Stimulated activated CD8-positive, alpha-beta memory T cell treated with anti-CD3 and anti-CD28 coated beads, Interleukin-4, amount 100 ng/mL, for 4 hours (primary cell): ENCODE results near the gene SFSWAP.
"Not testable (repeated sequence)": the region's sequence is repeated elsewhere in the genome, so short reads cannot be mapped to it uniquely, and the experiment has no call there.

Experiments
- DNase-seq, 2 donors: peaks; one replicate each; pipeline ENCODE4 v3.0.0-alpha.2; 2020; ENCODE audit warnings: low read depth in 2 of 2, low spot score in 1 of 2

SFSWAP gene

DNA sequence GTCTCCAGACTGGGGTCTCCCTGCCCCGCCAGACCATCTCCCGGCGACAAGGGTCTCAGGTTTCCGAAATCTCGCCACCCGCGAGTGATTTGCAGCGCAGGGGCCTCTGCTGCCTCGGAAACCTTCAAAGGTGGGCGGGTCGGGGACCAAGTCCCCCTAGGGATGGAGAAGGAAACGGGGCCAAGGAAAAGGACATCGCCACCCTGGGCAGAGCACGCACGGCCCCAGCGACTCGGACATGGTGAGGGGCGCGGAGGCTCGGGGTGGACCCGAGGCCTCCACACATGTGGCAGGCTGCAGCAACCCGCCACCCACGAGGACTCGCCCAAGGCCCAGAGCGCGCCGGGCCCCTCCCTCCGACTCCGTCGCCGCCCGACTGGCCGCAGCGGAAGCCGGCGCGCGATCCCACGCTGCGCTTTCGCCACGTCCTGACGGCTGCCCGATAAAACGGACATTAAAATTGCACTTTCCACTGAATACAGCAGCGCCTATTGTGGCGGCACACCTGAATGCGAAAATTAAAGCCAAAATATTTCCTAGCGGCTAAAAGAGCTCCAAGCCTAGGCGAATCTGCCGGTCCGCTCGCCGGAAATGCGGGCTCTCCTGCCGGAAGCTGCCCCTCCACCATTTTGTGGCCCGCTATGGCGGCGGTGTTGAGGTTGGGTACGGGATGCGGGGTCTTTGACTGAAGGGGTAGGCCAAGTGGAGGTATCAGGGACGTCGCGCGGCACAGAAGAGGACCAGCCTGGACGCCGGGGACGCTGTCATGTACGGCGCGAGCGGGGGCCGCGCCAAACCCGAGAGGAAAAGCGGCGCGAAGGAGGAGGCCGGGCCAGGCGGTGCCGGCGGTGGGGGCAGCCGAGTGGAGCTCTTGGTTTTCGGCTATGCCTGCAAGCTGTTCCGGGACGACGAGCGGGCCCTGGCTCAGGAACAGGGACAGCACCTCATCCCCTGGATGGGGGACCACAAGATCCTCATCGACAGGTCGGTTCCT, at the start of gene SFSWAP:
SFSWAP (plus strand) TSS at position 627 of the 994 bp plus-strand sequence; CDS start at position 767, 140 bp downstream.
- DNase-seq = peak; percentile 58

GRCh38 chr12:131661170-131661985, 49.5 kb upstream of the SFSWAP start:
- DNase-seq = not testable (repeated sequence)

GRCh38 chr12:131661986-131662288, 49.0 kb upstream of the SFSWAP start:
- DNase-seq = not testable (repeated sequence)

- DNase-seq = not testable (repeated sequence)
Measured at GRCh38 chr12:131662346-131662745, 48.5 kb upstream of the SFSWAP start.

- DNase-seq = not testable (repeated sequence)
Measured at GRCh38 chr12:131665666-131666065, 45.2 kb upstream of the SFSWAP start.

DNA sequence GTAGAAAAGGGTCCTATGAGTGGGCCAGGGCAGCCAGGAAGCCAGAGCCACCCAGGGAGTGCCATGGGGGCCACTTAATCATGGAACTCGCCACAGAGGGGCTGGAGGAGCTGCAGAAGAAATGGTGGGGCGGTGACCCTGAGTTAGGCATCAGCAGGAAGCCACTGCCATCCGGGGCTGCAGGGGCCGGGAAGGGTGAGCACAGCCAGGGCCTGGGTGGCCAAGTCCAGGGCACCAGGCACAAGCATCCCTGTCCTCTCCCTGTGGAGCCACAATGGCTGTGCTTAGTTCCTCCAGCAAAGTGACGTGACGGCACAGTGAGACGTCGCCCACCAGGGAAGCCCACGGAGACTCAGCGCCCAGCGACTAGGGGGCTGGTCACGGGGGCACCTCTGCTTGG, 44.4 kb upstream of the SFSWAP start:
- DNase-seq = not testable (repeated sequence)

DNA sequence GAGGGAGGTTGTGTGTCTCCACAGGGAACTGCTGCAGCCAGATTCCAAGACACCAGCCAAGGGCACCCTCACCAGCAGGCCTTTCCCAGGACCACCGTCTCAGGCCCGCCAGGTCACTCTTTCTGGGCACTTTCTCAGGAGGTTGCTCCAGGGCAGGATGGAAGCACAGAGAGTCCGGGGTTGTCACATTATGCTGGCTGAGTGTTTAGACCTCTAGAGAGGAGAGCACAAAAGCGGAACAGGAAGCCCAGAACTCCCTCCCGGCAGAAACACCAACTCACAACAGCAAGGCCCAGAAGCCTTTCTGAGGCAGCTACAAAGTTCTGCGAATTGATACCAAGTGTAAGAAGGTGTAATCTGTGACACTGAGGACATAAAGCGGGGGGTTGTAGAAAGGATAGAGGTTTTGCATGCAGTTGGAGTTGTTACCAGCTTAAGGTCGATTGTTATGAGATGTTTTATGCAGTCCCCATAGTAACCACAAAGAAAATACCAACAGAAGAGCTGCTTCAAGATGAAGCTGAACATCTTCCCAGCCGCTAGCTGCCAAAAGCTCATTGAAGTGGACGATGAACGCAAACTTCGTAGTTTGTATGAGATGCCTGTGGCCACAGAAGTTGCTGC, 43.8 kb upstream of the SFSWAP start:
- DNase-seq = not testable (repeated sequence)

DNA sequence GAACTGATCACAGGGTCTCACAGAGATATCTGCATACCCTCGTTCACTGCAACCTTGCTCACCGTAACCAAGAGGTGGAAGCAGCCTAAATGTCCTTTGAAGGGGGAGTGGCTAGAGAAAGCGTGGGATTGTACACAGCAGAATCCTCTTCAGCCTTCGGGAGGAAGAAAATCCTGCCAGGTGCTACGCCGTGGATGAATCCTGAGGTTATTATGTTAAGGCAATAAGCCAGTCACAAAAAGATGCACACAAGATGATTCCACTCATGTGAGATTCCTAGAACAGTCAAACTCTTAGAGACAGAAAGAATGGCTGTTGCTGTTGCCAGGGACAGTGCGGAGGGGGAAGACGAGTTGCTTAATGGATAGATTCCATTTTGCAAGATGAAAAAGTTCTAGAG, 39.6 kb upstream of the SFSWAP start:
- no peak for DNase-seq

DNA sequence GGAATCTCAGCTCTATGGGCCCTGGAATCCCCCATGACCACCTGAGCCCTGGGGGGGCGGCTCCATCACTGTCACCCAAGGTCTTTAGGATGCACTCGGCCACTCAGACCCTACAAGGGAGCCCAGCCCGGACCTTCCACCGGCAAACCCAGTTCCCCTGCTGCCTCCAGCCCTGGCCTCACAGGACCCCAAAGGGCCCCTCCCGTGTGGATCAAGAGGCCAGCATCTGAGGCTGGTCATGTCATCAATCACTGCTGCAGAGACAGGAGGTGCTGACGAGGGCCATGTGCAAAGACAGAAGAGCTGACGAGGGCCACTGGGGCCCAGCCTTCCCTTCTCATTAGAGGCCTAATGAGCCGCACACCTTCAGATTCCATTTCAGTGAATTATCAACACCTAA, 39.0 kb upstream of the SFSWAP start:
- DNase-seq = no peak

DNA sequence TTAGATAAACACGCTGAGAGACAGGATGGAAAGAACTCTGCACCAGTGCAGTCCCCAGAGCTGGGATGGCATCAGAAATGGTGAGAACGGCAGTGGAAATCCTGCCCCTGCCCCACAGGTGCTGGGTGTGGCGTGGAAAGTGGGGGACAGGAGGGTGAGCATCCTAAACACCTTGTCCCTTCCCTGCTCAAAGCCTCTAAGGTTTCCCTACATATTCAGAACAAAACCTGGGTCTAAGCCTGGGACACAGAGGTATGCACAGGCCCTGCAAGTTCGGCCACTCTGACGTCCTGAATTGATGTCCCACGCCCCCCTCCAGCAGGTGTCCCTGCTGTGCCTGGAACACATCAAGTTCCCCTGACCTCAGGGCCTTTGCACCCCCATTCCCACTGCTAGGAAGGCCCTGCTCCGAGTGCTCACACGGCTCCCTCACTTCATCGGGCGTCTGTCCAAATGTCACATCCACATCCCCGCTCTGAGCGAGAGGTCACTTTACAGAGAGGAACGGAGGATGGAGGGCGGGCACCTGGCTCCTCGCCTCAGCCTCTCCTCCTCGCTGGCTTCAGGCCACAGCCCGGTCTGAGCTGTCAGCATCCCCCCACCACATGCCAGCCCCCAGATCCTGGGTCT, 38.5 kb upstream of the SFSWAP start:
- no peak for DNase-seq

DNA sequence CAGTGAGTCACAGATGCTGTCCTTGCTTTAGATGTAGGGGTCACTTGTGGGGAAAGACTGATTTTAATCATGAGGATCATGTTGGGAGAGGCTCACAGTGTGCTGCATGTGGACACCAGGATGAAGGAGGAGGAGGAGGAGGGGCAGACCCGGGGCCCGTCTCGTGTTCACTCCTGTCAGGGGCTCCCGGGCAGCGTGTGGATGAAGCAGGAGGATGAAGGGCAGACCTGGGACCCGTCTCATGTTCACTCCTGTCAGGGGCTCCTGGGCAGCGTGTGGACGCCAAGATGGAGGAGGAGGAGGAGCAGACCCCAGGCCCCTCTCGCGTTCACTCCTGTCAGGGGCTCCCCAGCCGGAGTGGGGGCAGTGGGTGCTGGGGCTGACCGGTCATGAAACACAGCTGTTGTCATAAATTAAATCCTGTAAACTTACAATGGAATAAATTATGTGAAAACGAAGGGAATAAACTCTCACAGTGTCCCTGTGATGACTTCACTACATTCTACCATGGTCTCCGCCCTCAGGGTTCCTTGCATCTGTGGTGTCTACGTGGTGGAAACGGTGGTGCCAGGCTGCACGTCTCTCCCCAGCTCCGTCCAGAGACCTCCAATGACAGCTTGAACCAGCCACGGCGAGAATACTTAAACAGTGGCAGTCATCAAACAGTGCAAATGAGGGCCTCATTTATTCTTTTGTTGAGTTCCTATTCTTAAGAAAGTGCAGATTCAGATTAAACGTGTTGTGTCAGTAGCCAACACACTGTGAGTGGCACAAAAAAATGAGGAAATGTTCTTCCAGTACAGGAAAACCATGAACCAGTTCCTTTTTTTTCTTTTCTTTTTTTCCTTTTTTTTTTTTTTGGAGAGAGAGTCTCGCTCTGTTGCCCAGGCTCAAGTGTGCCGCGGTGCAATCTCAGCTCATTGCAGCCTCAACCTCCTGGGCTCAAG, 37.7 kb upstream of the SFSWAP start:
- DNase-seq = no peak

DNA sequence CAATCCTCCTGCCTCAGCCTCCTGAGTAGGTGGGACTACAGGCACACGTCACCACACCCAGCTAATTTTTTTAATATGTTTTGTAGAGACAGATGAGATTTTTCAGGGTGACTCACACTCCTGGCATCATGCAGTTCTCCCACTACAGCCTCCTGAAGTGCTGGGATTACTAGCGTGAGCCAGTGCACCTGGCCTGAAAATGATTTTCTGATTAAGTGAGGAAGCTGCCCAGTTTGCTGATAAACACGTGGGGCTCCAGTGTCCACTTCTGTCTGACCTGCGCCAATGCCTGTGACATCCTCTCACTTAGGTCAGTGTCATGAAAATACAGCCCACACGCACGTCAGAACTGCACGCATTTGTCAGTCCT, 37.0 kb upstream of the SFSWAP start:
- no peak for DNase-seq

DNA sequence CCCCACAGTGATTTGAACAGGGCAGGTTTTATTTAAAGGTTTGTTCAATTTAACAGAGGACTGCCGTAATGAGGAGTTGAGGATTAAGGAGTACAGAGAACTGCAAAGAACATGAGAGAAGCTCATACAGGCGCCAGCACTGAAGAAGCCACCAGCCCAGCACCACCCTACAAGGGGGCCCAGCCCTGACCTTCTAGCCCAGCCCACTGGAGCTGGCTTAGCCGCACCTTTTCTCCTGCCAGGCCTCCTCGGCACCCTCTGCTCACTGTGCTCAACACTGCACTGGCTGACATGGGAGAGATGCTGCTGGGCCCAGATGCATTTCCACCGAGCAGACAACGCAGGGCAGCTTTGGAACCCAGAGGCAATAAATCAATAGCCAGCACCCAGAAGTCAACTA, 36.5 kb upstream of the SFSWAP start:
- DNase-seq = no peak

GRCh38 chr12:131675126-131676080, 35.5 kb upstream of the SFSWAP start:
- DNase-seq = no peak

DNA sequence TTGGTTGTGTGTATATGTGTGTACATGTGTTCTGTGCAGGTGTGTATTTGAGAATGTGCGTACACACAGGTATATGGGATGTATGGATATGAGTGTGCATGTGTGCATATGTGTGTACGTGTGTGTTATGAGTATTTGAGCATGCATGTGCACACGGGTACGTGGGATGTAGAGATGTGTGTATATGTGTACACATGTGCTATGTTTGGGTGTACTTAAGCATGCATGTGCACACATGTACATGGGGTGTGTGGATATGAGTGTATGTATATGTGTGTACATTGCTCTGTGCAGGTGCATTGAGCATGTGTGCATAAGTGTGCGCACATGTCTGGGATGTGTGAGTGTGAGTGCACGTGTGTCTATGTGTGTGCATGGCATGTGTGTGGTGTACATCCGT, 34.3 kb upstream of the SFSWAP start:
- DNase-seq = no peak

DNA sequence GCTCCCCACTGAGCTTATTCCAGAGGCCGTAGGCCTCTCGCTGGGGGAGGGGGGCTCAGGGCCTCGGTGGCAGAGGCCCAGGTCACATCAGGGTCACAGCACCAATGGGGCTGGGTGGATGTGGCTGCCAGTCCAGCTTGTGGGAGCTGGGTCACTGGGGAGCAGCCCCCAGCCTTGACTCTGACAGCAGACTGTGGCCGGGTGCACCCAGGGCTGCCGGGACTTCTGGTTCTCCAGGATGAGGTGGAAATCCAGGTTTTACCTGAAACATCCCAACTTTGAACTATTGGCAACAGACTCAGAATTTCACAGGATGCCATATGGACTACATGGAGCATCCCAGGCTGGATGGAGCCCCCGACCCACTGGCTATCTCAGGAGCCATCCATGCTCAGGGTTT, 33.8 kb upstream of the SFSWAP start:
- DNase-seq = not testable (repeated sequence)

GRCh38 chr12:131677699-131678098, 33.2 kb upstream of the SFSWAP start:
- no peak for DNase-seq

DNA sequence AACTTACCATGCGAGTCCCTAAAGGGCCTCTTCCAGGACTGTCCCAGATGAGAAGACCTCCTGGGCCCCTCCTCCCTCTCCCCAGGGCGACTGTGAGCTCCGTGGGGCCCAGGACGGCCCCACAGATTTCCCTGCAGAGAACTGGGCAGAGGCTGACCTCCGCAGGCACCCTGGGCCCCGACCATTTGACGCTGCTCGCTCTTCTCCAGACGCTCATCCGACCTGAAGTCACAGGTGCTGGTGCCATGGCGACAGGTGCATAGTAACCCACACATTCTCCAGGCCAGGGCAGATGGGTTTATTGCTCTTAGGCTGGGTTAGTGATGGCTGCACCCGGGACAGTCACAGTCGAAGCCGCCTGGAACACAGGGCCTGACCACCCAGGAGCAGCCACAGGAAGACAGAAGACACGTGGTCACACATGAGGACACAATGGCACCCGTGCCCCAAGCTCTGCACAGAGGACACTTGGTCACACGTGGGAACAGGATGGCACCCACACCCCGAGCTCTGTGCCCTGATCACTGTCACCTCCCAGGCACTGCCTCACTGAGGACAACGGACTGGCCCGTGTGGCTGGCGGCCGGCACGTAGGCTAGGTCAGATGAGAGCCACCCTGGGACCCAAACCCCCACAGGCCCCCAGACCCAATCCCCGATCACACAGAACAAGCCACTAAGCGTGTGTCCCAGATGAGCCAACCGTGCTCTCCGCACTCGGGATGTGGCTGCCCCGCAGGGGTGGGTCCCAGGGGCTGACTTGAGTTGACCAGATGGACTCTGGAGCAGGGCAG, 32.3 kb upstream of the SFSWAP start:
- not testable (repeated sequence) for DNase-seq
